Adipose tissue (tissue), 3 donors: Measurements from ENCODE around the gene SH2B2. TPM values are rescaled to one million over a fixed set of nuclear protein-coding genes. Genes with fewer than 3 reads are reported as not detected.
"Not testable (repeated sequence)": the region's sequence is repeated elsewhere in the genome, so short reads cannot be mapped to it uniquely, and the experiment has no call there.

Source experiments
- H3K27ac ChIP-seq: one replicate; pipeline ENCODE4 v1.5.1; 2013; ENCODE audit warnings: low read depth, low read length
- WGBS, 3 donors: extraction: QIAGEN DNeasy Blood & Tissue Kit; methylation state at CpG; one replicate each; pipeline ENCODE4 v1.1.7; 2013; 5-methylcytosine and 5-hydroxymethylcytosine counted together
- polyA plus RNA-seq, 3 donors: library from polyadenylated mRNA; stranded (reverse); fragments of 200-250 nt; gene quantifications; one replicate each; pipeline ENCODE4 v1.2.3, GENCODE V29; 2013
- donor health status: healthy with polysubstance abuse.
- donor health status: Bipolar disorder and iron deficiency.
- donor health status: healthy.

The SH2B2 gene
- polyA plus RNA-seq, 3 donors = 1.6 to 7.8 (median 2.4) TPM

DNA sequence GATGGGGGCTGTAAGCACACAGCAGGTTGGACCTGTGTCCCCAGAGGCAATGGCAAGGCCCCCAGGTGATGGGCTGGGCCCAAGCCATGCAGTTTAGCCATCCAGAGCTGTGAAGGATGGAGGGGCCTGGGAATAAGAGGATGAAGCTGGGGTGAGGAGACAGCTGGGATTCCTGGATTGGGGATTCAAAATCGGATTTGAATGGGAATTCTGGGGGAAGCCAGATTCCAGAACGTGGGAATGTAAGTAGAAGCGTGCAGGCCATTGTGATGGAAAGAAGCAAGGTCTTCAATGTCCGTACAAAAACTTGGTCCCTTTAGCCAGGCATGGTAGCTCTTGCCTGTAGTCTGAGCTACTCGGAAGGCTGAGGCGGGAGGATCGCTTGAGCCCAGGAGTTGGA is 9.8 kb downstream of the SH2B2 start:
- WGBS, 3 donors = 88 to 92% (median 90%) methylated on average over 7 of the region's 7 CpGs
- H3K27ac ChIP-seq = no peak overlapping the region

DNA sequence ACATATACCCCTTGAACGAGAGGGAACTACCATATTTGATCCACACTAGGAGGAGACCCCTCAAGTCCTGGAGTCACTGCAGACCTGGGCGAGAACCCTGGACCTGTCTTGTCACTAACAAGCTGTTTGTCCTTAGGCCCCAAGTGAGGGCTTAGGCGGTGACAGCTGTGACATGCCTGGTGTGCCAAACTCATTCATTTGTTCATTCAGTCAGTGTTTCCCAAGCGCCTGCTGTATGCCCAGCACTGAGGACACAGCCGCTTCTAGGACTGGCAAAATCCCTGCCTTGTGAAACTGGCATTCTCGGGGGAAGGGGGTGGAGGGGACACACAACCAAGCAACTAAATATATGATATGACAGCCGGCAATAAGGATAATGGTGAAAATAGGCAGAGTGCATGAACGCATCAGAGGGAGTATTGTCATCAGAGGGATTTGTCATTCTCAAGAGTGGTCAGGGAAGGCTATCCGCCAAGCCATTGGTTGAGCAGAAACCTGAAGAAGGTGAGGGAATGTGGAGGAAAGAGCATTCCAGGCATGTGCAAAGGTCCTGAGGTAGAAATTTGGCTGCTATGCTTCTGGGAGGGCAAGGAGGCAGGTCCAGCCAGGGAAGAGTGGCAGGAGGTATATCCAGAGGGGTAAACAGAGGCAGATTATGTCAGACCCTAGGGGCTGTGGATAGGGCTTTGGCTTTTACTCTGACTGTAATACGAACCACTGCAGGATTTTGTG is 11.0 kb downstream of the SH2B2 start:
- H3K27ac ChIP-seq = no peak overlapping the region
- 90 to 95% (median 94%) methylated on average over 10 of the region's 10 CpGs for WGBS, 3 donors

DNA sequence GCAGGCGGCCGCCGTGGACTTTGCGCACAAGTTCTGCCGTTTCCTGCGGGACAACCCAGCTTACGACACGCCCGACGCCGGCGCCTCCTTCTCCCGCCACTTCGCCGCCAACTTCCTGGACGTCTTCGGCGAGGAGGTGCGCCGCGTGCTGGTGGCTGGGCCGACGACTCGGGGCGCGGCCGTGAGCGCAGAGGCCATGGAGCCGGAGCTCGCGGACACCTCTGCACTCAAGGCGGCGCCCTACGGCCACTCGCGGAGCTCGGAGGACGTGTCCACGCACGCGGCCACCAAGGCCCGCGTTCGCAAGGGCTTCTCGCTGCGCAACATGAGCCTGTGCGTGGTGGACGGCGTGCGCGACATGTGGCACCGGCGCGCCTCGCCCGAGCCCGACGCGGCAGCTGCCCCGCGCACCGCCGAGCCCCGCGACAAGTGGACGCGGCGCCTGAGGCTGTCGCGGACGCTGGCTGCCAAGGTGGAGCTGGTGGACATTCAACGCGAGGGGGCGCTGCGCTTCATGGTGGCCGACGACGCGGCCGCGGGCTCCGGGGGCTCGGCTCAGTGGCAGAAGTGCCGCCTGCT is 14.1 kb downstream of the SH2B2 start:
- WGBS, 3 donors = 39 to 65% (median 64%) methylated on average over 55 to 84 of the region's 84 CpGs

DNA sequence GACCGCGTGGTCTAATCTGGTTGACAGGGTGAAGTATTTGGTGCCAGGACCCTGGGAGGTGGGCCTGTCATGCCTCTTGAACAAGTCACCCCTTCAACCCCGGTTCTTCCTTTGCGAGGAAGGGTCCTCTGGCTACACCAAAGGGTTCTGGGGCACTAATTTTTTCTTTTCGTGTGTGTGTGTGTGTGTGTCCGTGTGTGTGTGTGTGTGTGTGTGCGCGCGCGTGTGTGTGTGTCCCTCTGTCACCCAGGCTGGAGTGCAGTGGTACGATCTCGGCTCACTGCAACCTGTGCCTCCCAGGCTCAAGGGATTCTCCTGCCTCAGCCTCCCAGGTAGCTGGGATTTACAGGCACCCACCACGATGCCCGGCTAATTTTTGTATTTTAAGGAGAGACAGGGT is 14.7 kb downstream of the SH2B2 start:
- not testable (repeated sequence) for H3K27ac ChIP-seq
- 94 to 95% (median 95%) methylated on average over 14 of the region's 14 CpGs for WGBS, 3 donors

More for the DNA sequence above, 14.1 kb downstream of the SH2B2 start:
- no peak overlapping the region for H3K27ac ChIP-seq

DNA sequence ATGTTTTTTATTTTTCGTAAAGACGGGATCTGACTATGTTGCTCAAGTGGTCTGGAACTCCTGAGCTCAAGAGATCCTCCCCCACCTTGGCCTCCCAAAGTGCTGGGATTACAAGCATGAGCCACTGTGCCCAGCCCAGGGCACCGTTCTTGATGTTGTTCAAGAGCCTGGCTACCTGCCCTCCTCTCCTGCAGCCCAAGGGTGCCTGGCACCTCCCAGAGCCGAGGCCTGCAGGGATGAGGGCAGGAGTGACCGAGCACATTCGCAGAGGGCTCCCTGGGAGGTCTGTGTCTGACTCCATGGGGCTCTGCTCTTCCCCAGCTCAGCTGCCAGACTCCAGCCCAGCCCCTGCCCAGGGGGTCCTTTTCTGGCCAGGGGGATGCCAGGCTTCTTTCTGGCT is 15.4 kb downstream of the SH2B2 start:
- no peak overlapping the region for H3K27ac ChIP-seq
- WGBS, 3 donors = 90 to 95% (median 92%) methylated on average over 6 of the region's 6 CpGs

DNA sequence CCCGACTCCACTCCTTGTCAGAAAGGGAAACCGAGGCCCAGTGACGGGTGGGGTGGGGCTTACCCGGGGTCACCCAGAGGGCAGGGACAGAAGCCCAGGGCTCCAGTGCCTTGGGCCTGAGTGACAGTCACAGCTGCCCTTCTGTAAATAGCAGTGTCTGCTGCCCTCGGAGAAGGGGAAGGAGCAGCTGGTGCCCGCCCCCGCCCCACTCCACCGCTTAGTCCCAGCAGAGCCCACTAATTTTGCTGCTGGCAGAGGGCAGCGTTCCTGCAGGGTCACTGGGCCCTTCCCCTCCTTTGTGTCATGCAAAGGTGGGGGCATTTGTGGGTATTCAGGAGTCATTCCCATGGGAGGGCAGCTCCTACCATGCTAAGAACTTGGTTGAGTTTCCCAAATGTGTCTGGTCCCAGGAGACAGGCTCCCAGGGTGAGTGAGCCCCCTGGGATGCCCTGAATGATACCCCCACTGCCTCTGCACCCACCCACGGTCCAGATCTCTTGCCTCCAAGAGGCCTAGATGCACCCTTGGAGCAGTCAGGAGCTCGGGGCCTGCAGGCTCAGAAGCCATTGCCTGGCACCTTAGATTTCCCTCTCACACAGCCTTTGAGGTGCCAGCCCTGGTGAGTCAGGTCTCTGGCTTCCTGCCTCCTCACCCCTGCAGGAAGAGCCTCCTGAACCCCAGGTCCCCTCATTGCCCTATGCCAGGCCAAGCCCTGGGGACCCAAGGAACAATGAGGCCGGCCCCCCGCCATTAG is 17.2 kb downstream of the SH2B2 start:
- WGBS, 3 donors = 79 to 81% (median 79%) methylated on average over 12 to 13 of the region's 13 CpGs
- no peak overlapping the region for H3K27ac ChIP-seq

DNA sequence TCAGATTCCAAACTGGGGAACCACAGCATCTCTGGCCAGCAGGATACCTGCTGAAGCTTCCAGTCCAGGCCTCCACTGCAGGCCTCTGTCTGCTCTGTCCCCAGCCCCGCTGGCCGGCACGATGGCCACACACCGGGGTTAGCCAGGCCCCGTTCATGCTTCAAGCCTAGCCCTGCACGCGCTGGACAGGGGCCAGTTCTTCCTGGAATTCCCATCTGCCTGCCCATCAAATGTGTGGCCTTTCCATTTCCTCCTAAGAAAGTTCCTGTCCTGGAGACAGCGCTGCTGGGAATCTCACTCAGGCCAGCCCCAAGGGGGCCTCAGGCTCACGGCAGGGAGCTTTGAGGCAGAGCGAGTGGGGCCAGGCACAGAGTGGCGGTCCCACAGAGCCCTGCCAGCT is 18.0 kb downstream of the SH2B2 start:
- no peak overlapping the region for H3K27ac ChIP-seq
- 60 to 76% (median 75%) methylated on average over 11 of the region's 11 CpGs for WGBS, 3 donors

DNA sequence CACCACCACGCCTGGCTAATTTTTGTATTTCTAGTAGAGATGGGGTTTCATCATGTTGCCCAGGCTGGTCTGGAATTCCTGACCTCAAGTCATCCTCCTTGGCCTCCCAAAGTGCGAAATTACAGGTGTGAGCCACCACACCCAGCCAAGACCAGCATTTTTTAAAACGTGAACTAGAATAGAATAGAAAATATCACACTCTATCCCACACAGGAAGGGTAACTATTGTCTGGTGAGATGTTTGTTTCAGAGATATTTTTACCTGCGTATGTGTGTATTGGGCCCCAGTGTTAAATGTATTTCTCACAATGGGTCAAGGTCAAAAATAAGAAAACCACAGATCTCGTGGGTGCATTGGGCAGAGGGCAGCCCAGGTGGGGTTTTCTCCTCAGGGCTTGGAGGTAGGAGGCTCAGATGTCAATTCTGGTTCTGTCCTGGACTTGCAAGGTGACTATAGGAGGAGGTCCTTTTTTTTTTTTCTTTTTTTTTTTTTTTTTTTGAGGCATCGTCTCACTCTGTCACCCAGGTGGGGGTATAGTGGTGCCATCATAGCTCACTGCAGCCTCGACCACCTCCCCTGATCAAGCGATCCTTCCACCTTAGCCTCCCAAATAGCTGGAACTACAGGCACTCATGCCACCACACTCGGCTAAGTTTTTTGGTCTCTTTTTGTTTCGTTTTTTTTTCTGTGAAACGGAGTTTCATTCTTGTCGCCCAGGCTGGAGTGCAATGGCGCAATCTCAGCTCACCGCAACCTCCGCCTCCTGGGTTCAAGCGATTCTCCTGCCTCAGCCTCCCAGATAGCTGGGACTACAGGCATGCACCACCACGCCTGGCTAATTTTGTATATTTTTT is 19.0 kb downstream of the SH2B2 start:
- WGBS, 3 donors = 89 to 92% (median 91%) methylated on average over 17 of the region's 17 CpGs

GRCh38 chr7:102306916-102307677 is 20.4 kb downstream of the SH2B2 start:
- H3K27ac ChIP-seq = no peak overlapping the region
- WGBS, 3 donors = 40 to 56% (median 47%) methylated on average over 14 to 17 of the region's 17 CpGs

More for the DNA sequence above, 19.0 kb downstream of the SH2B2 start:
- no peak overlapping the region for H3K27ac ChIP-seq

GRCh38 chr7:102310414-102310815 is 23.7 kb downstream of the SH2B2 start:
- 85 to 89% (median 86%) methylated on average over 9 of the region's 9 CpGs for WGBS, 3 donors
- H3K27ac ChIP-seq = no peak overlapping the region

- H3K27ac ChIP-seq = no peak overlapping the region
- 85 to 94% (median 93%) methylated on average over 2 of the region's 2 CpGs for WGBS, 3 donors
Observed at GRCh38 chr7:102312317-102312716, 25.6 kb downstream of the SH2B2 start.

- no peak overlapping the region for H3K27ac ChIP-seq
- WGBS, 3 donors = 90 to 92% (median 92%) methylated on average over 19 to 22 of the region's 22 CpGs
Observed at GRCh38 chr7:102313997-102314780, 27.5 kb downstream of the SH2B2 start.

DNA sequence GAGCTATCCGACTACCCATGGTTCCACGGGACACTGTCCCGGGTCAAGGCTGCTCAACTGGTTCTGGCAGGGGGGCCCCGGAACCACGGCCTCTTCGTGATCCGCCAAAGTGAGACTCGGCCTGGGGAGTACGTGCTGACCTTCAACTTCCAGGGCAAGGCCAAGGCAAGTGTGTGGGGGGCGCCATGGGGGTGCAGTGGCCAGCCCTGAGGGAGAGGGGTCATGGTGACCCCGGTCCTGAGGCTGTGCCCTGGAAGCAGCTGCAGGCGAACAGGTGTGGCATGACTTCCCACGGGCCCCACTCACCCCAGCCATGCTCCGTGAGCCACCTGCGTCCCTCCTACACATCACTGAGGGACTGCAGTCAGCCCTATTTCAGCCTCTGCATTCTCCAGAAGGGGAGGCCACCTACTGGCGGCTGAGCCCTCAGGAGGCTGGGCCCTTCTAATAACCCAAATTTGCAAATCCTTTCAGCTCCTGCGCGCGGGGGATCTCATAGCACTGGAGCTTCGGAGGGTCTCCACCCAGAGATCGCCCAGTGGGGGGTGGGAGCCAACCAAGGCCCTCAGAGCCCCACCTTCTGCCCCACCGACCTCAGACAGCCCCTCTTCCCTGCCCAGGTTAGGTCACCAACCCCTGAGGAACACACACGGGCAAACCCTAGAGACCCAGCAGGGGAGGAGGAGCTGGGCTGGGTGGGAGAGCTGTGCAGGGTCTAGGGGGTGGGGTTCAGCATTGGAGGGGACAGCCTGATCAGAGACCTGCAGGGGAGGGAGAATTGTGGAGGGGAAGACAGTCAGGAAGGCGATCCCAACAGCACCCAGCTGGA is 30.8 kb downstream of the SH2B2 start:
- 88 to 90% (median 88%) methylated on average over 22 to 24 of the region's 24 CpGs for WGBS, 3 donors
- no peak overlapping the region for H3K27ac ChIP-seq

GRCh38 chr7:102318482-102318971 is 31.9 kb downstream of the SH2B2 start:
- WGBS, 3 donors = 61 to 81% (median 71%) methylated on average over 7 of the region's 7 CpGs
- no peak overlapping the region for H3K27ac ChIP-seq

DNA sequence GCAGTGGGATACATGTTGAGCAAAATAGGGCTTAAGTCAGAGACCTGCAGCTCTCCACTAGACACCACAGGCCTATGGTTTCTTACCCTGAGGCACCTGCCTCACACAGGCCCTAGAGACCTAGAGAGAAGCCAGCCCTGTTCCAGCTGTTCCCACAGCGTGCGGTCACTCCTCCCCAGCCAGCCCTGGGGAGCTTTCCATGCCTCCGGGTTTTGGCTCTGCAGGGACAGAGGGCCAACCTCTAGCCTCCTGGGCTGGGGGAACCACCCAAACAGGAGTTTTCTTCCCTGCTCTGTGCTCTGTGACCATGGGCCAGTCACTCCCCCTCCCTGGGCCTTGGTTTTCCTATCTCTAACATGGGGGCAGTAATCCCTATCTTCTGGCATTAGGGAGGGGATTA is 33.0 kb downstream of the SH2B2 start:
- H3K27ac ChIP-seq = no peak overlapping the region
- WGBS, 3 donors = 78 to 96% (median 84%) methylated on average over 3 of the region's 3 CpGs

GRCh38 chr7:102320181-102320580 is 33.5 kb downstream of the SH2B2 start:
- 93 to 96% (median 95%) methylated on average over 13 to 14 of the region's 14 CpGs for WGBS, 3 donors
- H3K27ac ChIP-seq = no peak overlapping the region
